RPMI8226 (cell line): ENCODE measurements around the gene TELO2.

Experiments
- DNase-seq: peaks from one replicate; pipeline ENCODE4 v3.0.0-alpha.2; 2015

TELO2 gene

GRCh38 chr16:1539720-1540555 is 46.8 kb downstream of the TELO2 start:
- no peak for DNase-seq

- no peak for DNase-seq
These were observed 47.3 kb downstream of the TELO2 start for GRCh38 chr16:1540556-1540855.

GRCh38 chr16:1541293-1542165 is 48.4 kb downstream of the TELO2 start:
- DNase-seq, result no peak

GRCh38 chr16:1542166-1542500 is 49.0 kb downstream of the TELO2 start:
- DNase-seq, result no peak

GRCh38 chr16:1542533-1542932 is 49.4 kb downstream of the TELO2 start:
- DNase-seq, result no peak

GRCh38 chr16:1543085-1543896 is 50.1 kb downstream of the TELO2 start:
- peak; percentile 51 for DNase-seq

GRCh38 chr16:1545044-1546040 is 52.2 kb downstream of the TELO2 start:
- DNase-seq, result no peak

GRCh38 chr16:1546430-1546829 is 53.3 kb downstream of the TELO2 start:
- DNase-seq, result no peak

GRCh38 chr16:1548233-1548632 is 55.1 kb downstream of the TELO2 start:
- no peak for DNase-seq

GRCh38 chr16:1548727-1549126 is 55.6 kb downstream of the TELO2 start:
- no peak for DNase-seq

- DNase-seq, result no peak
These were observed 56.9 kb downstream of the TELO2 start for GRCh38 chr16:1550069-1550468.

GRCh38 chr16:1550696-1551095 is 57.5 kb downstream of the TELO2 start:
- no peak for DNase-seq

GRCh38 chr16:1551166-1551565 is 58.0 kb downstream of the TELO2 start:
- DNase-seq, result no peak

GRCh38 chr16:1552129-1552528 is 59.0 kb downstream of the TELO2 start:
- no peak for DNase-seq

GRCh38 chr16:1553946-1554825 is 61.0 kb downstream of the TELO2 start:
- DNase-seq, result no peak

- no peak for DNase-seq
These were observed 61.8 kb downstream of the TELO2 start for GRCh38 chr16:1554826-1555445.

- DNase-seq, result no peak
These were observed 63.1 kb downstream of the TELO2 start for GRCh38 chr16:1556254-1556653.

- DNase-seq, result no peak
These were observed 63.9 kb downstream of the TELO2 start for GRCh38 chr16:1557074-1557473.

- no peak for DNase-seq
These were observed 64.4 kb downstream of the TELO2 start for GRCh38 chr16:1557576-1557975.

GRCh38 chr16:1559446-1559975 is 66.4 kb downstream of the TELO2 start:
- no peak for DNase-seq
